ENCODE results near the gene CEP95. TPM values are rescaled to one million over a fixed set of nuclear protein-coding genes. Genes with fewer than 3 reads are reported as not detected.
A peak's percentile ranks its signal among the peaks of the same experiment; 100 is the strongest.

CEP95 gene
- total and polyA plus RNA-seq, 2 of the 13 experiments (the other 11 are each of a cell fraction or from before 2014, with no cell fraction given): 65.9 to 68.8 TPM

DNA sequence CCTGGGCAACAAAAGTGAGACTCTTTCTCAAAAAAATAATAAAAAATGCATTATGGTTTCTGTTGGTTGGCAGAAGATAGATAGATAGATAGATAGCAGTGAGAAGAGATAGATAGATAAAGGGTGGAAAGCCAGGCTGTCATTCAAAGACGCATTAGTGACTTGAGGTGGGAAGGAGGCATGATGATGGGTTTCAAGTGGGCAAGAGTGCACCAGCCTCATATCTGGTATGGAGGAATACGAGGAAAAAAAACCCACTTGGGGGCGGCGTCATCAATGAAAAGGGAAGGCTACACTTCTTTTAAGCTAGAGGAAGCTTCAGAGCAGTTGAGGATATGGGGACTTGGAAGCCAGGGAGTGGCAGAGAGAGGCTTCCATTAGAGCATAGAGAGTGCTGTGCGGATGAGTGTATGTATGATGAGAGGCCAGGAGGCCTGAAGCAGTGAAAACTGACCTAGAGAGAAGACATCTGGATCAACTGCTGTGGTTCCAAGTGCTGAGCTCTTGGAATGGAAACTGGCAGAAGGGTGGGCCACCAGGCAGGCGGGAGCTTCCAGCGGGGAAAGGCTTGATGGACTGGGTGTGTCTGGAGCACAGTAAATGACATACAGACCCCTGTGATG lies 31.8 kb downstream of the CEP95 start:
- TF ChIP-seq, protein P1, sequence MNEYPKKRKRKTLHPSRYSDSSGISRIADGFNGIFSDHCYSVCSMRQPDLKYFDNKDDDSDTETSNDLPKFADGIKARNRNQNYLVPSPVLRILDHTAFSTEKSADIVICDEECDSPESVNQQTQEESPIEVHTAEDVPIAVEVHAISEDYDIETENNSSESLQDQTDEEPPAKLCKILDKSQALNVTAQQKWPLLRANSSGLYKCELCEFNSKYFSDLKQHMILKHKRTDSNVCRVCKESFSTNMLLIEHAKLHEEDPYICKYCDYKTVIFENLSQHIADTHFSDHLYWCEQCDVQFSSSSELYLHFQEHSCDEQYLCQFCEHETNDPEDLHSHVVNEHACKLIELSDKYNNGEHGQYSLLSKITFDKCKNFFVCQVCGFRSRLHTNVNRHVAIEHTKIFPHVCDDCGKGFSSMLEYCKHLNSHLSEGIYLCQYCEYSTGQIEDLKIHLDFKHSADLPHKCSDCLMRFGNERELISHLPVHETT (CRISPR knock-in tag; conservative IDR thresholded peaks at IDR 0.05): no peak
- no peak for TF ChIP-seq WIZ (CRISPR knock-in tag; IDR thresholded peaks at IDR 0.05)
- TF ChIP-seq POLR2AphosphoS5 (IDR thresholded peaks at IDR 0.05; ENCODE audit: low read depth, low read length): 0 out of 2 replicates have a peak, but pooled peaks have one; percentile 26
- TF ChIP-seq, protein P2, sequence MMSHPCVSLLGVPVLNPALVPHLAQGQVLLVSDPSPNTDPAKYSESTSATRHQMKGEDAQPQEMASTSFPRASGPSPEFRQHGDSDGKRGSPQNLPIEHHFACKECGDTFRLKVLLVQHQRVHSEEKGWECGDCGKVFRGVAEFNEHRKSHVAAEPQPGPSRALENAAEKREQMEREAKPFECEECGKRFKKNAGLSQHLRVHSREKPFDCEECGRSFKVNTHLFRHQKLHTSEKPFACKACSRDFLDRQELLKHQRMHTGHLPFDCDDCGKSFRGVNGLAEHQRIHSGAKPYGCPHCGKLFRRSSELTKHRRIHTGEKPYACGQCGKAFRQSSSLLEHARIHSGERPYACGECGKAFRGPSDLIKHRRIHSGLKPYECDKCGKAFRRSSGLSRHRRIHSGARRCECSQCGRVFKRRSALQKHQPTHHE (CRISPR knock-in tag; IDR thresholded peaks at IDR 0.05; ENCODE audit: borderline replicate concordance): no peak
- TF ChIP-seq KDM6A (CRISPR knock-in tag; IDR thresholded peaks at IDR 0.05; ENCODE audit: low read depth): no peak
- TF ChIP-seq, protein P3, sequence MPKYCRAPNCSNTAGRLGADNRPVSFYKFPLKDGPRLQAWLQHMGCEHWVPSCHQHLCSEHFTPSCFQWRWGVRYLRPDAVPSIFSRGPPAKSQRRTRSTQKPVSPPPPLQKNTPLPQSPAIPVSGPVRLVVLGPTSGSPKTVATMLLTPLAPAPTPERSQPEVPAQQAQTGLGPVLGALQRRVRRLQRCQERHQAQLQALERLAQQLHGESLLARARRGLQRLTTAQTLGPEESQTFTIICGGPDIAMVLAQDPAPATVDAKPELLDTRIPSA (CRISPR knock-in tag; IDR thresholded peaks at IDR 0.05; ENCODE audit: borderline replicate concordance): no peak
- TF ChIP-seq POLR2G (IDR thresholded peaks at IDR 0.05; ENCODE audit: low read depth, low read length): peak; percentile 46; the same call in 1 of the 2 replicates
- peak; percentile 87 for TF ChIP-seq RBM22 (optimal IDR thresholded peaks at IDR 0.05; ENCODE audit: low read length)
- TF ChIP-seq ZNF850 (CRISPR knock-in tag; conservative IDR thresholded peaks at IDR 0.05): no peak
- TF ChIP-seq POLR2A (IDR thresholded peaks at IDR 0.05; ENCODE audit: insufficient read depth in 1 of 2, low read depth in 2 of 2, low read length in 2 of 2): 0 out of 4 replicates have a peak, but pooled peaks of 1 of the 2 experiments have one; percentile 29
- no peak for TF ChIP-seq CEBPB (IDR thresholded peaks at IDR 0.05; ENCODE audit: borderline replicate concordance, low read depth, low read length)
- peak; percentile 42; the same call in 1 of the 2 replicates for TF ChIP-seq POLR2AphosphoS2 (IDR thresholded peaks at IDR 0.05; ENCODE audit: low read depth, low read length)
- FAIRE-seq: no peak
- in situ Hi-C loops (cut with HindIII; ENCODE audit: extremely low pct_ligation_motif_present, low pct_unique_long_range_greater_than_20kb) (loop anchor here (25.0 kb wide), 1 partner anchor 99 kb away; no protein-coding TSS in a partner anchor), intact Hi-C loops (cut with micrococcal nuclease; ENCODE audit: unreplicated experiment) (loop anchor here (10.0 kb wide), 1 partner anchor 196 kb away; no protein-coding TSS in a partner anchor)
- 95% methylated on average over 7 of the region's 7 CpGs for WGBS (ENCODE audit: low lambda C conversion rate)
- ChIA-PET POLR2A (interaction anchor here (1.3 kb wide), 1 partner anchor 41 kb away, joined by 3 read pairs; the partner anchor contains the start of gene POLG2), CTCF (ENCODE audit: low intra/inter-chr PET ratio, low total read pairs) (no interaction called here)
- no TSS peak for BruUV-seq (replicated peaks)
- H4K20me1 ChIP-seq (ENCODE audit: insufficient read depth, low read length): no peaks in the 10 kb centered on the region; the same call in 1 of the 2 replicates
- no peak overlapping the region for H3K9ac ChIP-seq (ENCODE audit: insufficient read depth, low read depth, low read length)
- ATAC-seq: peak; percentile 17; the same call in 2 of the 3 replicates
- peaks cover 12 to 38% of the 10 kb centered on the region in 2 experiments for H3K36me3 ChIP-seq (replicated peaks in 1 of 2; ENCODE audit: control insufficient read depth in 1 of 2, insufficient read depth in 2 of 2, low read length in 2 of 2)
- peaks cover 4% of the 10 kb centered on the region; the same call in 1 of the 2 replicates for H3K4me1 ChIP-seq (ENCODE audit: insufficient read depth, low read length)
- no peak overlapping the region for H3K4me2 ChIP-seq (ENCODE audit: low read depth, low read length)
- H3K79me2 ChIP-seq (ENCODE audit: insufficient read depth, low read length): no peaks in the 10 kb centered on the region
- H3K27me3 ChIP-seq (ENCODE audit: control insufficient read depth in 1 of 2, insufficient read depth in 2 of 2, low read length in 2 of 2): no peaks in the 10 kb centered on the region
- no peak overlapping the region for H2AFZ ChIP-seq (ENCODE audit: low read length)
- H3K9me3 ChIP-seq (ENCODE audit: low read length): no peaks in the 10 kb centered on the region
- no peak for DNase-seq (ENCODE audit: low spot score)
- H3K4me3 ChIP-seq (replicated peaks in 1 of 3; ENCODE audit: insufficient read depth in 1 of 3, low read depth in 2 of 3, low read length in 3 of 3): no peak overlapping the region
- no peak overlapping the region for H3K27ac ChIP-seq (ENCODE audit: extremely low read length, insufficient read depth, low read length)

All from HepG2 (cell line).